ENCODE data around the gene EXOC3L2.

EXOC3L2 gene

GRCh38 chr19:45218911-45219743 lies 26.1 kb downstream of the EXOC3L2 start:
- DNase-seq (ENCODE audit: low read depth): no peak

GRCh38 chr19:45218426-45218825 lies 26.8 kb downstream of the EXOC3L2 start:
- no peak for DNase-seq (ENCODE audit: low read depth)

- DNase-seq (ENCODE audit: low read depth): no peak
Observed at GRCh38 chr19:45217957-45218334, 27.3 kb downstream of the EXOC3L2 start.

GRCh38 chr19:45217193-45217956 lies 27.8 kb downstream of the EXOC3L2 start:
- no peak for DNase-seq (ENCODE audit: low read depth)

GRCh38 chr19:45216667-45217066 lies 28.5 kb downstream of the EXOC3L2 start:
- DNase-seq (ENCODE audit: low read depth): no peak

GRCh38 chr19:45215391-45216191 lies 29.6 kb downstream of the EXOC3L2 start:
- no peak for DNase-seq (ENCODE audit: low read depth)

GRCh38 chr19:45213031-45213430 lies 32.2 kb downstream of the EXOC3L2 start:
- DNase-seq (ENCODE audit: low read depth): no peak

GRCh38 chr19:45211751-45212381 lies 33.3 kb downstream of the EXOC3L2 start:
- DNase-seq (ENCODE audit: low read depth): no peak

GRCh38 chr19:45206328-45206727 lies 38.9 kb downstream of the EXOC3L2 start:
- DNase-seq (ENCODE audit: low read depth): no peak

- no peak for DNase-seq (ENCODE audit: low read depth)
Observed at GRCh38 chr19:45205810-45206209, 39.4 kb downstream of the EXOC3L2 start.

GRCh38 chr19:45202637-45203036 lies 42.6 kb downstream of the EXOC3L2 start:
- no peak for DNase-seq (ENCODE audit: low read depth)

- no peak for DNase-seq (ENCODE audit: low read depth)
Observed at GRCh38 chr19:45200568-45200967, 44.6 kb downstream of the EXOC3L2 start.

GRCh38 chr19:45195764-45196163 lies 49.4 kb downstream of the EXOC3L2 start:
- no peak for DNase-seq (ENCODE audit: low read depth)

- no peak for DNase-seq (ENCODE audit: low read depth)
Observed at GRCh38 chr19:45191375-45191774, 53.8 kb downstream of the EXOC3L2 start.

GRCh38 chr19:45189971-45190370 lies 55.2 kb downstream of the EXOC3L2 start:
- no peak for DNase-seq (ENCODE audit: low read depth)

- DNase-seq (ENCODE audit: low read depth): no peak
Observed at GRCh38 chr19:45187421-45188100, 57.6 kb downstream of the EXOC3L2 start.

- no peak for DNase-seq (ENCODE audit: low read depth)
Observed at GRCh38 chr19:45186509-45187334, 58.5 kb downstream of the EXOC3L2 start.

GRCh38 chr19:45184115-45184514 lies 61.1 kb downstream of the EXOC3L2 start:
- no peak for DNase-seq (ENCODE audit: low read depth)

- DNase-seq (ENCODE audit: low read depth): no peak
Observed at GRCh38 chr19:45182758-45183157, 62.4 kb downstream of the EXOC3L2 start.

GRCh38 chr19:45180936-45181335 lies 64.3 kb downstream of the EXOC3L2 start:
- no peak for DNase-seq (ENCODE audit: low read depth)

All from activated T-cell treated with anti-CD3 and anti-CD28 coated beads for 48 hours (primary cell).